Endodermal cell (in vitro differentiated cells): ENCODE data around the gene NUFIP1. TPM values are rescaled to one million over a fixed set of nuclear protein-coding genes. Genes with fewer than 3 reads are reported as not detected.

Experiments
- DNase-seq: peaks from one replicate; pipeline ENCODE4 v3.0.0-alpha.2; 2017
- H3K27ac ChIP-seq: 2 replicates; pipeline ENCODE4 v1.5.1; 2013; ENCODE audit warnings: mild to moderate bottlenecking, low read depth, low read length, moderate library complexity
- H3K27me3 ChIP-seq: 2 replicates; pipeline ENCODE4 v1.6.1; 2013; ENCODE audit warnings: mild to moderate bottlenecking, low read length, moderate library complexity; ENCODE audit not compliant: insufficient read depth, control insufficient read depth, poor library complexity, severe bottlenecking
- H3K36me3 ChIP-seq: 2 replicates; pipeline ENCODE4 v1.7.0; 2013; ENCODE audit warnings: mild to moderate bottlenecking, low read length, moderate library complexity; ENCODE audit not compliant: control insufficient read depth, insufficient read depth
- H3K4me1 ChIP-seq: one replicate; pipeline ENCODE4 v1.7.0; 2013; ENCODE audit warnings: low read length; ENCODE audit not compliant: control insufficient read depth, insufficient read depth
- H3K4me3 ChIP-seq: 2 replicates; pipeline ENCODE4 v1.5.1; 2013; ENCODE audit warnings: mild to moderate bottlenecking, low read length, moderate library complexity
- H3K9ac ChIP-seq: 2 replicates; pipeline ENCODE4 v1.6.1; 2013; ENCODE audit warnings: mild to moderate bottlenecking, low read length, moderate library complexity; ENCODE audit not compliant: poor library complexity, severe bottlenecking; ENCODE audit errors: extremely low read depth
- H3K9me3 ChIP-seq: 2 replicates; pipeline ENCODE4 v1.6.1; 2013; ENCODE audit warnings: mild to moderate bottlenecking, low read length, moderate library complexity; ENCODE audit not compliant: control insufficient read depth
- H3K27ac Mint-ChIP-seq: 2 replicates; pipeline ENCODE4 v1.8.0; 2020; ENCODE audit warnings: mixed read lengths
- H3K27me3 Mint-ChIP-seq: 2 replicates; pipeline ENCODE4 v1.8.0; 2021; ENCODE audit warnings: mild to moderate bottlenecking, mixed read lengths; ENCODE audit not compliant: insufficient read depth
- H3K36me3 Mint-ChIP-seq: 2 replicates; pipeline ENCODE4 v1.8.0; 2020; ENCODE audit warnings: low read depth, mixed read lengths
- H3K4me1 Mint-ChIP-seq: 2 replicates; pipeline ENCODE4 v1.8.0; 2020; ENCODE audit warnings: mixed read lengths
- H3K4me3 Mint-ChIP-seq: 2 replicates; pipeline ENCODE4 v1.8.0; 2020; ENCODE audit warnings: mild to moderate bottlenecking, moderate library complexity, mixed read lengths
- H3K9me3 Mint-ChIP-seq: 2 replicates; pipeline ENCODE4 v1.8.0; 2020; ENCODE audit warnings: mild to moderate bottlenecking, mixed read lengths
- CTCF ChIP-seq: fragments of 200-600 bp; sonication (generic); conservative IDR thresholded peaks from 2 replicates; pipeline ENCODE4 v1.5.0; 2021; ENCODE audit warnings: antibody characterized with exemption, mild to moderate bottlenecking
- WGBS, 2 experiments: methylation state at CpG; one replicate each; pipeline versions ENCODE4 v1.1.5 to v1.1.7; 2013; ENCODE audit warnings: missing lambda C conversion rate in 2 of 2, mixed read lengths in 1 of 2; ENCODE audit not compliant: insufficient coverage in 1 of 2, insufficient read length in 1 of 2; 5-methylcytosine and 5-hydroxymethylcytosine counted together
- total RNA-seq, 2 donors: library from RNA; stranded (reverse); fragmentation: NEBNext Ultra II Directional in 1 of 2; extraction: Animal tissue kit (Norgen Biotek cat#: 25700) in 1 of 2; gene quantifications; 2 replicates in 1 of 2; 3 replicates in 1 of 2; pipeline ENCODE4 v1.2.1, GENCODE V29; 2021

The NUFIP1 gene
- total RNA-seq, 2 donors from 2014 or later, result 11.0 to 13.9 TPM

DNA sequence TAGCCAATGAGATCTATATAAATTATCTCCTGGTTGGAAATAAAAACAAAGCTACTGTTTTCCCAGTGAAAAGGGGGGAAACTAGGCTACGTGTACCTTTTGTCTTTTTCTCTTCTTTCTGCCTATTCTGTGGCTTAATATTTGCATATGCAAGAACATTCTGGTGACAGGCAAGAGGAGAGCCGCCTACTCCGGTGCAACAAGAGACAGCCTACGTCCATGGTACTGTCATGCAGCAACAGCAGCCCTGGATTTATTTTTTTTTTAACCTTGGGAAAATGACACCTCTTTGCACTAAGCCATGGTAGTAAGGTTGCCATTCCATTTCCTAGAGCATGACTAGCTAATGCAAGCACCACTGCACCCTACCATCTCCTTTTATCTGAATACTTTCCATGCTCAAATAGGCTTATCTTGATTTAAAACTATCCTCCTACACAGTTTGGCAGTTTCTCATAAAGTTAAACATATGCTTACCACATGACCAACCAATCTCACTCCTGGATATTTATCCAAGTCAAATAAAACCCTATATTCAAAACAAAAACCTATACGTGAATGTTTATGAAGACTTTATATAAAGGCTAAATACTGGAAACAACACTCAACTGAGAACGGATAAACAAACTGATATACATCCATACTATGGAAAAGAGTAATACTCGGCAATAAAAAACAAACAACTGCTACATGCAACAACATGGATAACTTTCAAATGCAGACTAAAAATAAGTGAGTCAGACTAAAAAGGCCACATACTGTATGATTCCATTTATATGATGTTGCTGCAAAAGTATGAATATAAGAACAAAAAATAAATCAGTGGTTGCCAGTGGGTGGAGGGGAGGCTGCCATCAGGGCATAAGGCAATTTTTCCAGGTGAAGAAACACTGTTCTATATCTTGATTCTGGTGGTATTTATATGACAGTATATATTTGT is 17.3 kb downstream of the NUFIP1 start:
- 91 to 93% methylated on average over 3 to 6 of the region's 7 CpGs for WGBS, 2 experiments
- Mint-ChIP-seq H3K9me3 (no peaks in the 10 kb centered on the region), H3K27ac (no peak overlapping the region), H3K4me1 (no peaks in the 10 kb centered on the region), H3K27me3 (no peaks in the 10 kb centered on the region), H3K36me3 (peaks cover 17% of the 10 kb centered on the region), H3K4me3 (no peak overlapping the region)
- Histone ChIP-seq H3K9ac (no peak overlapping the region), H3K36me3 (peaks cover 52% of the 10 kb centered on the region), H3K27ac (no peak overlapping the region), H3K27me3 (no peaks in the 10 kb centered on the region), H3K9me3 (no peaks in the 10 kb centered on the region), H3K4me3 (no peak overlapping the region), H3K4me1 (no peaks in the 10 kb centered on the region)
- DNase-seq, result no peak
- no peak for TF ChIP-seq CTCF

DNA sequence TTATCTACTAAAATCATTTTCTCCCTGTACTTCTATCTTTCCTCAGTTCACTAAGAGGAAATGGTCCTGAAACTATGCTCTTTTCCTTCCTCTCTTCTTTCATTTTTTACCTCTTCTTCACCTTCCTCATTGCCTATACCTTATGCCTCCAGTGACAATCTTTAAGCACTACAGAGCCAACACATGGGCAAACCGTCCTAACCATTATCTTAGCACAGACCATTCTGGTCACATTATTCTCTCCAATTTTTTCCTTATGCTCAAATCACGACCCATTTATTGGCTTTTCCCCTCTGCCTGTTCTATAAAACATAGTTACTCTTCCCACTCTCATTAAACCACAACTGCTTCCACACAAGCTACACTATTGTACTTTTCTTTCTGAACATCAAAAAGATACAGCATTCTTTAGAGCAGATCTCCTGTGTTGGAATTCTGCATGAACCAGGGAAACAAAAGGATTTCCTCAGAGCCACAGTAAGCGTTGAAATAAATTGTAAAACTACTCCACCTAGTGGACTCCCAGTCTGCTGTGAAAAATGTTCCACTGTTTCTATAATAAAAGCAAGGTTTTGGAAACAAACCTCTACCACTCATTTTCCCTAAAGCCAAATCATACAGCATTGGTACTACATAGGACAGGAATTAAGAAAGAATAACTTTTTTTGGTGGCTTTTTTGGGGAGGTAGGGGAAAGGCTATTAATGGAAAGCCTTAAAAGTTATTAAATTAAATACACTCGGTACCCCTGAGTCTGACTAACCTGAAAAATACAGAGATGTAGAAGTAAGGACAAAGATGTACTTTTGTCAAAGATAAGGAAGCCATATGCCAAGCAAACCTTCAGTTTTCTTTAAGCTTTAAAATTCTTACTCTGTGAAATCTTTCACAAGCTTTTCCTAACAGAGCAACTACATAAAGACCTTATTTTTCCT is 19.5 kb downstream of the NUFIP1 start:
- peaks cover 1% of the 10 kb centered on the region for H3K9me3 ChIP-seq
- H3K36me3 Mint-ChIP-seq, result peaks cover 28% of the 10 kb centered on the region
- no peaks in the 10 kb centered on the region for H3K27me3 ChIP-seq
- peak; percentile 89 for TF ChIP-seq CTCF
- no peak overlapping the region for H3K4me3 ChIP-seq
- no peaks in the 10 kb centered on the region for H3K4me1 Mint-ChIP-seq
- H3K4me3 Mint-ChIP-seq, result no peak overlapping the region
- DNase-seq, result no peak
- no peaks in the 10 kb centered on the region for H3K27me3 Mint-ChIP-seq
- H3K27ac Mint-ChIP-seq, result no peak overlapping the region
- H3K4me1 ChIP-seq, result no peaks in the 10 kb centered on the region
- no peak overlapping the region for H3K9ac ChIP-seq
- H3K9me3 Mint-ChIP-seq, result peaks cover 6% of the 10 kb centered on the region
- WGBS, 2 experiments, result 70 to 74% methylated on average over 3 to 4 of the region's 4 CpGs
- no peak overlapping the region for H3K27ac ChIP-seq
- H3K36me3 ChIP-seq, result peaks cover 52% of the 10 kb centered on the region

- Histone ChIP-seq H3K9ac (no peak overlapping the region), H3K9me3 (peaks cover 15% of the 10 kb centered on the region), H3K36me3 (peaks cover 53% of the 10 kb centered on the region), H3K4me3 (no peak overlapping the region), H3K27ac (no peak overlapping the region), H3K27me3 (no peaks in the 10 kb centered on the region), H3K4me1 (no peaks in the 10 kb centered on the region)
- Mint-ChIP-seq H3K27me3 (no peaks in the 10 kb centered on the region), H3K9me3 (peaks cover 19% of the 10 kb centered on the region), H3K27ac (no peak overlapping the region), H3K4me1 (no peaks in the 10 kb centered on the region), H3K36me3 (peaks cover 42% of the 10 kb centered on the region), H3K4me3 (no peak overlapping the region)
- no peak for TF ChIP-seq CTCF
- DNase-seq, result no peak
- 89 to 91% methylated on average over 2 to 3 of the region's 3 CpGs for WGBS, 2 experiments
These were observed 20.8 kb downstream of the NUFIP1 start for GRCh38 chr13:44968434-44968815.
